ENCODE data around the gene ZNF33B.

ZNF33B gene

DNA sequence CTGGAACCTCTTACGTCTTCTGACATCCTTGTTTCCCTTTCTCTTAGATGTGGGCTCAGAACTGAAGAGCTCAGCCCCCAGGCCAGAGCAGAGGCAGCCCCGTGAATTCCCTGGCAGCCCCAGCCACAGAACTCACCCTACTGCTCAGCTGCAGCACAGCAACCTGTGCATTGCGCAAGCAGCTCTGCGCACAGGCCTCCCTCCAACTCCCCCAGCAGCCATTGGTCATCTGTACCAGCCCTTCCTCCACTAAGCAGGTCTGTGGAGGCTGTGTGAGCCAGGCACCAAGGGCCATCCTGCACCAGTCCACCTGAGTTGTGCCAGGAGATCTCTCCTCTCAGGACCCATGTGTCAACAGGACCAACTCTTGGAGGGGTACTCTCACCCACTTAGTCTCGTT, 54.5 kb downstream of the ZNF33B start:
- DNase-seq (ENCODE audit: low read depth in 1 of 2, low spot score in 1 of 2), result no peak
- no peak overlapping the region for H3K4me3 ChIP-seq (replicated peaks; ENCODE audit: insufficient read depth, low read length)
- no peak overlapping the region for H3K27ac ChIP-seq (replicated peaks)
- TF ChIP-seq, protein P1, sequence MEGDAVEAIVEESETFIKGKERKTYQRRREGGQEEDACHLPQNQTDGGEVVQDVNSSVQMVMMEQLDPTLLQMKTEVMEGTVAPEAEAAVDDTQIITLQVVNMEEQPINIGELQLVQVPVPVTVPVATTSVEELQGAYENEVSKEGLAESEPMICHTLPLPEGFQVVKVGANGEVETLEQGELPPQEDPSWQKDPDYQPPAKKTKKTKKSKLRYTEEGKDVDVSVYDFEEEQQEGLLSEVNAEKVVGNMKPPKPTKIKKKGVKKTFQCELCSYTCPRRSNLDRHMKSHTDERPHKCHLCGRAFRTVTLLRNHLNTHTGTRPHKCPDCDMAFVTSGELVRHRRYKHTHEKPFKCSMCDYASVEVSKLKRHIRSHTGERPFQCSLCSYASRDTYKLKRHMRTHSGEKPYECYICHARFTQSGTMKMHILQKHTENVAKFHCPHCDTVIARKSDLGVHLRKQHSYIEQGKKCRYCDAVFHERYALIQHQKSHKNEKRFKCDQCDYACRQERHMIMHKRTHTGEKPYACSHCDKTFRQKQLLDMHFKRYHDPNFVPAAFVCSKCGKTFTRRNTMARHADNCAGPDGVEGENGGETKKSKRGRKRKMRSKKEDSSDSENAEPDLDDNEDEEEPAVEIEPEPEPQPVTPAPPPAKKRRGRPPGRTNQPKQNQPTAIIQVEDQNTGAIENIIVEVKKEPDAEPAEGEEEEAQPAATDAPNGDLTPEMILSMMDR (IDR thresholded peaks at IDR 0.05; ENCODE audit: insufficient read depth, low read length), result no peak
- TF ChIP-seq REST (IDR thresholded peaks at IDR 0.05; ENCODE audit: insufficient replicate concordance, low read depth) (no peak), GABPA (IDR thresholded peaks at IDR 0.05; ENCODE audit: low read depth) (no peak), SPI1 (IDR thresholded peaks at IDR 0.05; ENCODE audit: borderline replicate concordance, low read depth) (no peak), POLR2AphosphoS5 (IDR thresholded peaks at IDR 0.05; ENCODE audit: low read depth) (no peak)
- H3K27me3 ChIP-seq (ENCODE audit: insufficient read depth, poor library complexity, severe bottlenecking), result no peaks in the 10 kb centered on the region

DNA sequence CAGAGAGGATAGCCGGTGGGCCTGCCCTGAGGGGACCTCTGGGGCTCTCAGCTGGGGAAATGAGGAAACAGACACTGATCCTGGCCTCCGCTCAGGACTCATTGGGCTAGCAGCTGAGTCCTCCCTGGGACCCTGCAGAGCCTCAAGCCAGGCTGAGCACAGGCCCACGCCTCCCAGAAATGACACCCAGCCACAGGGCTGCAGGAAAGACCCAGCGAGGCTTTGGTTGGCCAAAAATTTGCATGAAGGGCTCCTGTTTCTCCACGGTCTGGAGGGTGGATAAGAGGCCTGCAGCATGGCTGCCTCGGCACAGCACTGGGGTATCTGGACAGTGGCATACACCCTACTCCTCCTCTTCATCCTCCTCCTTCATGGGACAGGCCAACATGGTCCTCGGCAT, 60.4 kb downstream of the ZNF33B start:
- Histone ChIP-seq H3K27ac (replicated peaks) (no peak overlapping the region), H3K4me3 (replicated peaks; ENCODE audit: insufficient read depth, low read length) (no peak overlapping the region), H3K27me3 (ENCODE audit: insufficient read depth, poor library complexity, severe bottlenecking) (no peaks in the 10 kb centered on the region)
- TF ChIP-seq GABPA (IDR thresholded peaks at IDR 0.05; ENCODE audit: low read depth), result no peak
- TF ChIP-seq POLR2AphosphoS5 (IDR thresholded peaks at IDR 0.05; ENCODE audit: low read depth), result no peak
- no peak for TF ChIP-seq SPI1 (IDR thresholded peaks at IDR 0.05; ENCODE audit: borderline replicate concordance, low read depth)
- TF ChIP-seq REST (IDR thresholded peaks at IDR 0.05; ENCODE audit: insufficient replicate concordance, low read depth), result no peak
- TF ChIP-seq, protein P1 (IDR thresholded peaks at IDR 0.05; ENCODE audit: insufficient read depth, low read length), result no peak
- DNase-seq (ENCODE audit: low read depth in 1 of 2, low spot score in 1 of 2), result no peak

DNA sequence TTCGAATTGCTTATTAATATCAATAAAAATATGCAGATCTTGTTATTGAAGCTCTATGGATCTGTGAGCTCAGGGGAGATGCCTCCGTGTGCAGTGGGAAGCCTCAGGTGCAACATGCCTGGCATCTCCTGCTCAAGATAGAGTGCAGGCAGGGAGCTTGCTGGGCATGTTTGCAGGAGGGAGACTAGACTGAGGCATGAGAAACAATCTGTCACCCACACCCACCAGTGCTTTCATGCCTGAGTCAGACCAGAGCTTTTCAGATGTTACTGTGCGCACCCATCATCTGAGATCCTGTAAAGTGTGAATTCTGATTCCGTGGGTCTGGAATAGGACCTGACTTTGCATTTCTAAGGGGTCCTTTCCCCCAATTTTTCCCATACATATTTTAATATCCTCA, 62.0 kb downstream of the ZNF33B start:
- Histone ChIP-seq H3K4me3 (replicated peaks; ENCODE audit: insufficient read depth, low read length) (no peak overlapping the region), H3K27ac (replicated peaks) (no peak overlapping the region), H3K27me3 (ENCODE audit: insufficient read depth, poor library complexity, severe bottlenecking) (no peaks in the 10 kb centered on the region)
- TF ChIP-seq POLR2AphosphoS5 (IDR thresholded peaks at IDR 0.05; ENCODE audit: low read depth) (no peak), GABPA (IDR thresholded peaks at IDR 0.05; ENCODE audit: low read depth) (no peak), REST (IDR thresholded peaks at IDR 0.05; ENCODE audit: insufficient replicate concordance, low read depth) (no peak), SPI1 (IDR thresholded peaks at IDR 0.05; ENCODE audit: borderline replicate concordance, low read depth) (no peak)
- TF ChIP-seq, protein P1 (IDR thresholded peaks at IDR 0.05; ENCODE audit: insufficient read depth, low read length), result no peak
- no peak for DNase-seq (ENCODE audit: low read depth in 1 of 2, low spot score in 1 of 2)
